Calu3 (cell line): ENCODE measurements around the gene ABCA8. TPM values are rescaled to one million over a fixed set of nuclear protein-coding genes. Genes with fewer than 3 reads are reported as not detected.

Experiments
- BruUV-seq: library from RNA; stranded (reverse); fragments of 400-500 nt; replicated peaks from 2 replicates; lab custom pipeline; 2021; lab: Mats Ljungman, UMichigan
- CTCF ChIA-PET: fragments of 300-600 bp; sonication (Branson Sonifier 250); formaldehyde crosslinking; loops from one replicate; lab custom pipeline; 2022; ENCODE audit warnings: antibody characterized with exemption; lab: Charles Lee
- DNase-seq: peaks from one replicate; pipeline ENCODE4 v3.0.0; 2022
- H3K27ac Mint-ChIP-seq: one replicate; pipeline ENCODE4 v1.8.0; 2022; ENCODE audit warnings: mixed read lengths; ENCODE audit not compliant: unreplicated experiment
- H3K27me3 Mint-ChIP-seq: one replicate; pipeline ENCODE4 v1.8.0; 2022; ENCODE audit warnings: mixed read lengths; ENCODE audit not compliant: unreplicated experiment
- H3K36me3 Mint-ChIP-seq: one replicate; pipeline ENCODE4 v1.8.0; 2022; ENCODE audit warnings: mild to moderate bottlenecking, moderate library complexity, mixed read lengths; ENCODE audit not compliant: insufficient read depth, unreplicated experiment
- H3K4me1 Mint-ChIP-seq: one replicate; pipeline ENCODE4 v1.8.0; 2022; ENCODE audit warnings: mild to moderate bottlenecking, low read depth, mixed read lengths; ENCODE audit not compliant: unreplicated experiment
- H3K4me3 Mint-ChIP-seq: one replicate; pipeline ENCODE4 v1.8.0; 2022; ENCODE audit warnings: mild to moderate bottlenecking, low read depth, moderate library complexity, mixed read lengths; ENCODE audit not compliant: unreplicated experiment
- H3K9me3 Mint-ChIP-seq: one replicate; pipeline ENCODE4 v1.8.0; 2022; ENCODE audit warnings: low read depth, mixed read lengths; ENCODE audit not compliant: unreplicated experiment
- intact Hi-C: fragments of 100-400 bp; cut with micrococcal nuclease; formaldehyde crosslinking; loops from one replicate; pipeline ENCODE4 v1.10.0; 2022; ENCODE audit not compliant: unreplicated experiment
- total RNA-seq: library from RNA; stranded (reverse); gene quantifications from 2 replicates; pipeline ENCODE4 v1.2.3, GENCODE V29; 2022
- TF ChIP-seq, protein P1 (sequence below): fragments of 200-600 bp; IDR thresholded peaks from one replicate; pipeline ENCODE4 v1.8.0; 2022; ENCODE audit warnings: antibody characterized with exemption; ENCODE audit not compliant: unreplicated experiment

The ABCA8 gene
- total RNA-seq, 1 experiment from 2014 or later, result not detected

DNA sequence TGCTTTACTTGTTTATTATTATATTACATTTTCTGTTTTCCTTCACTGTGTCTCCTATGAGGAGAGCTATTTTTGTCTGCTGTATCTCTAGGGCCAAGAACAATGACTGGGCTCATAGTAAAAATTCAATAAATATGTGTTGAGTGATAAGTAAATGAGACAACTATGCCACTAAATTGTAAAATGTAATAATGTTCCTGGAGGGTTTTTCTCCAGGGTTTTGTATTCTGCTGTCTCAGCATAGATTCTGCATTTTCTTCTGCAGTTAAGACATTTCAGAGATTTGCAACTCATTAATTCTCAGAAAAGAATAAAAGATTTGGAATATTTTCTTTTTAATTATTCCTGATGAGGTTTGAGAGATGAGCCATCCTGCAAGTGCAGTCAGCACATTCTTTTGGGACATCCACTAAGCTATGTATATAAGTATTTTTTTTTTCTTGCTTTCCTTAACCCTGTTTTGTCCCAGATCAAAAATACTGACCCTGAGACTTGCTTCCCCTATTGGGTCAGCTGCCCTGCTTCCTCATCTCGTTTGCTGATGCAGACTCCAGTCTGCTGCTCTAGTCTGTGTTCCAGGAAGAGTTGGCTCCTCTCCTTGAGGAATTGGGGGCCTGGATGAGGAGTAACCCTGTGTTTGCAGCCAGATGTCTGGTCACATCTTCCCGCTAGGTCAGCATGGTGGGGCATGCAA is 122.9 kb downstream of the ABCA8 start:
- TF ChIP-seq, protein P1, sequence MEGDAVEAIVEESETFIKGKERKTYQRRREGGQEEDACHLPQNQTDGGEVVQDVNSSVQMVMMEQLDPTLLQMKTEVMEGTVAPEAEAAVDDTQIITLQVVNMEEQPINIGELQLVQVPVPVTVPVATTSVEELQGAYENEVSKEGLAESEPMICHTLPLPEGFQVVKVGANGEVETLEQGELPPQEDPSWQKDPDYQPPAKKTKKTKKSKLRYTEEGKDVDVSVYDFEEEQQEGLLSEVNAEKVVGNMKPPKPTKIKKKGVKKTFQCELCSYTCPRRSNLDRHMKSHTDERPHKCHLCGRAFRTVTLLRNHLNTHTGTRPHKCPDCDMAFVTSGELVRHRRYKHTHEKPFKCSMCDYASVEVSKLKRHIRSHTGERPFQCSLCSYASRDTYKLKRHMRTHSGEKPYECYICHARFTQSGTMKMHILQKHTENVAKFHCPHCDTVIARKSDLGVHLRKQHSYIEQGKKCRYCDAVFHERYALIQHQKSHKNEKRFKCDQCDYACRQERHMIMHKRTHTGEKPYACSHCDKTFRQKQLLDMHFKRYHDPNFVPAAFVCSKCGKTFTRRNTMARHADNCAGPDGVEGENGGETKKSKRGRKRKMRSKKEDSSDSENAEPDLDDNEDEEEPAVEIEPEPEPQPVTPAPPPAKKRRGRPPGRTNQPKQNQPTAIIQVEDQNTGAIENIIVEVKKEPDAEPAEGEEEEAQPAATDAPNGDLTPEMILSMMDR, result no peak
- no TSS peak for BruUV-seq
- Mint-ChIP-seq H3K4me3 (no peak overlapping the region), H3K27ac (no peak overlapping the region), H3K27me3 (no peaks in the 10 kb centered on the region), H3K9me3 (peaks cover 8% of the 10 kb centered on the region), H3K36me3 (no peaks in the 10 kb centered on the region), H3K4me1 (no peaks in the 10 kb centered on the region)
- CTCF ChIA-PET, result no interaction called here
- intact Hi-C loops, result no loop called here
- no peak for DNase-seq

DNA sequence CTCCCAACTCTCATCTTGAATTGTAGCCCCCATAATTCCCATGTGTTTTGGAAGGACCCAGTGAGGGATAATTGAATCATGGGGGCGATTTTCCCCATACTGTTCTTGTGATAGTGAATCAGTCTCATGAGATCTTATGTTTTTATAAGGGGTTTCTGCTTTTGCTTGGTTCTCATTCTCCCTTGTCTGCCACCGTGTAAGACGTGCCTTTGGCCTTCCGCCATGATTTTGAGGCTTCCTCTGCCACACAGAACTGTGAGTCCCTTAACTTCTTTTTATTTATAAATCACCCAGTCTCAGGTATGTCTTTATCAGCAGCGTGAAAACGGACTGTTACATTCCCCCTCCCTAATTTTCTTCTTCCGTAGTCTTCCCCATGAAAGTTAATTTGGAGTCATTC is 124.0 kb downstream of the ABCA8 start:
- no TSS peak for BruUV-seq

DNA sequence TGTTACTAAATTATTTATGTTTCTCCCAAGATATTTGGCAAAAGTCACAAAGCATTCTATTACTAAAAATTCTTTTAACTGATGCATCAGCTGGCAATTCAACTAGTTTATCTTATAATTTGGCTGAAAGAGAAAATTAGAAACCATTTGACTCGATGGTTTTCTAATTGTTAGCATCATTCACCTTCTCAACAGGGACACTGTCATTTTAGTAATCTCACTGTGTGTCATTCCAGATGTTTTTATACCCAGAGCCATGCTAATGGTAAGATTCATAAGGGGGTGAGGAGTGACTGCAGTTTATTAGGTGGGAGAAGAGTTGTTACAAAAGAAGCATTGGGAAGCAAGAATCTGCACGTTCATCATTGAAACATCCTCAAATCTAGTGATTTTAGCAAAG is 124.9 kb downstream of the ABCA8 start:
- H3K4me3 Mint-ChIP-seq, result no peak overlapping the region
- TF ChIP-seq, protein P1, result no peak
- no peak for DNase-seq

More for the DNA sequence above, 124.0 kb downstream of the ABCA8 start:
- H3K4me1 Mint-ChIP-seq, result no peaks in the 10 kb centered on the region
- no peak overlapping the region for H3K4me3 Mint-ChIP-seq
- H3K27me3 Mint-ChIP-seq, result no peaks in the 10 kb centered on the region
- TF ChIP-seq, protein P1, result no peak
- H3K36me3 Mint-ChIP-seq, result no peaks in the 10 kb centered on the region
- CTCF ChIA-PET, result no interaction called here
- intact Hi-C loops, result no loop called here
- DNase-seq, result no peak
- H3K27ac Mint-ChIP-seq, result no peak overlapping the region
- H3K9me3 Mint-ChIP-seq, result peaks cover 10% of the 10 kb centered on the region

DNA sequence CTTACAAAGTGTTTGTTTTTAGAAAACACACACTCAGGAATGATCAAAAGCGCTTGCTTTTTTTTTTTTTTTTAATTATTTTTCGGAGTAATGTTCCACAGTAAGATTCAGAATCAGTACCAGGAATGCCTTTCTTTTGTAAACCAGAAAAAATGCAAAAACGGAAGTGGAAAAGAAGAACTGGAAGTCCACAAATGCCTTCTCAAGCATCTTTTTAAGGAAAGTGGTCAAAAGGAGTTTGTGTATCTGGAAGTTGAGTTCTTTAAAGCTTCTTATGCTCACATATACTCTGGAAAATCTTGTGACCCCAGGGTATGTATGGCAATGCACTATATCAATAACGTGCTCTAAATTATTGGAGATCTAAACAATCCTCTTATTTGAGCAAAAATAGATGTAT is 126.0 kb downstream of the ABCA8 start:
- no TSS peak for BruUV-seq
- H3K4me1 Mint-ChIP-seq, result no peaks in the 10 kb centered on the region

More for the DNA sequence above, 124.9 kb downstream of the ABCA8 start:
- no TSS peak for BruUV-seq
- Mint-ChIP-seq H3K9me3 (peaks cover 10% of the 10 kb centered on the region), H3K27me3 (no peaks in the 10 kb centered on the region), H3K36me3 (no peaks in the 10 kb centered on the region), H3K27ac (no peak overlapping the region), H3K4me1 (no peaks in the 10 kb centered on the region)
- CTCF ChIA-PET, result no interaction called here
- intact Hi-C loops, result no loop called here

More for the DNA sequence above, 126.0 kb downstream of the ABCA8 start:
- no peak for DNase-seq
- CTCF ChIA-PET, result no interaction called here
- H3K36me3 Mint-ChIP-seq, result no peaks in the 10 kb centered on the region
- no peak overlapping the region for H3K4me3 Mint-ChIP-seq
- no peak overlapping the region for H3K27ac Mint-ChIP-seq
- intact Hi-C loops, result no loop called here
- no peaks in the 10 kb centered on the region for H3K27me3 Mint-ChIP-seq
- H3K9me3 Mint-ChIP-seq, result peaks cover 8% of the 10 kb centered on the region
- TF ChIP-seq, protein P1, result no peak
